ENCODE results near the gene PNPLA6.

Gene PNPLA6

DNA sequence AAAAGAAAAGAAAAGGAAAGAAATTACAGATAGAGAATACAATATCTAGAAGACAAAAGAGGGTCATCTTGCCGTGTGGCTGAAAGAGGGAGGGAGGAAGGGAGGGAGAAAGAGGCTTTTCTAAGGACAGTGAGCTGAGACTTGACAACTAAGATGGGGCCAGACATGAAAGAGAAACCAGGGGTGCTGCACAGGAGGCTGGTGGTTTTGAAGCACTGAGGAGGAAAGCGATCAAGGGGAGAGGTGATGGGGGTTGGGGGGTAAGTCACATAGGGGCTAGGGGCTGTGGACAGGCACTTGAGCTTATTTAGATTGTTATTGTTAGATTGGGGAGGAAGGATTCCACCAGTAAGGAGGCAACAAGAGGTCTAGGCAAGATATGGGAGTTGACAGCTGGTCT lies 17.3 kb downstream of the PNPLA6 start:
- no peak for DNase-seq (ENCODE audit: low read depth in 2 of 2)
- TF ChIP-seq, protein P1, sequence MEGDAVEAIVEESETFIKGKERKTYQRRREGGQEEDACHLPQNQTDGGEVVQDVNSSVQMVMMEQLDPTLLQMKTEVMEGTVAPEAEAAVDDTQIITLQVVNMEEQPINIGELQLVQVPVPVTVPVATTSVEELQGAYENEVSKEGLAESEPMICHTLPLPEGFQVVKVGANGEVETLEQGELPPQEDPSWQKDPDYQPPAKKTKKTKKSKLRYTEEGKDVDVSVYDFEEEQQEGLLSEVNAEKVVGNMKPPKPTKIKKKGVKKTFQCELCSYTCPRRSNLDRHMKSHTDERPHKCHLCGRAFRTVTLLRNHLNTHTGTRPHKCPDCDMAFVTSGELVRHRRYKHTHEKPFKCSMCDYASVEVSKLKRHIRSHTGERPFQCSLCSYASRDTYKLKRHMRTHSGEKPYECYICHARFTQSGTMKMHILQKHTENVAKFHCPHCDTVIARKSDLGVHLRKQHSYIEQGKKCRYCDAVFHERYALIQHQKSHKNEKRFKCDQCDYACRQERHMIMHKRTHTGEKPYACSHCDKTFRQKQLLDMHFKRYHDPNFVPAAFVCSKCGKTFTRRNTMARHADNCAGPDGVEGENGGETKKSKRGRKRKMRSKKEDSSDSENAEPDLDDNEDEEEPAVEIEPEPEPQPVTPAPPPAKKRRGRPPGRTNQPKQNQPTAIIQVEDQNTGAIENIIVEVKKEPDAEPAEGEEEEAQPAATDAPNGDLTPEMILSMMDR (IDR thresholded peaks at IDR 0.05; ENCODE audit: low read depth, low read length) = no peak
- H3K4me3 ChIP-seq (replicated peaks in 1 of 2; ENCODE audit: low read depth in 2 of 2, low read length in 2 of 2) = no peak overlapping the region

DNA sequence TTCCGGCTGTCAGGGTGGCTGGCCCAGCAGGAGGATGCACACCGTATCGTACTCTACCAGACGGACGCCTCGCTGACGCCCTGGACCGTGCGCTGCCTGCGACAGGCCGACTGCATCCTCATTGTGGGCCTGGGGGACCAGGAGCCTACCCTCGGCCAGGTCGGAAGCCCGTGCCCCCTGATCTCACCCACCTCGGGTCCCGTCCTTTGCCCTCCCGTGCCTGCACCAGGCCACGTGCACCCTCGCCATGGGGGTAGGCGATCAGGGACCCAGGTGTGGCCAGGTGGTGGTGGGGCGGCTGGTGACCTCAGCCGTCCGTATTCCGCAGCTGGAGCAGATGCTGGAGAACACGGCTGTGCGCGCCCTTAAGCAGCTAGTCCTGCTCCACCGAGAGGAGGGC lies 19.0 kb downstream of the PNPLA6 start:
- TF ChIP-seq, protein P1 (IDR thresholded peaks at IDR 0.05; ENCODE audit: low read depth, low read length) = no peak
- H3K4me3 ChIP-seq (replicated peaks in 1 of 2; ENCODE audit: low read depth in 2 of 2, low read length in 2 of 2) = no peak overlapping the region
- DNase-seq (ENCODE audit: low read depth in 2 of 2) = no peak

- peak in 1 of 2 donors; percentile 9 for DNase-seq (ENCODE audit: low read depth in 2 of 2)
- TF ChIP-seq, protein P1 (IDR thresholded peaks at IDR 0.05; ENCODE audit: low read depth, low read length) = no peak
- no peak overlapping the region for H3K4me3 ChIP-seq (replicated peaks in 1 of 2; ENCODE audit: low read depth in 2 of 2, low read length in 2 of 2)
Measured at GRCh38 chr19:7554990-7555864, 19.7 kb downstream of the PNPLA6 start.

DNA sequence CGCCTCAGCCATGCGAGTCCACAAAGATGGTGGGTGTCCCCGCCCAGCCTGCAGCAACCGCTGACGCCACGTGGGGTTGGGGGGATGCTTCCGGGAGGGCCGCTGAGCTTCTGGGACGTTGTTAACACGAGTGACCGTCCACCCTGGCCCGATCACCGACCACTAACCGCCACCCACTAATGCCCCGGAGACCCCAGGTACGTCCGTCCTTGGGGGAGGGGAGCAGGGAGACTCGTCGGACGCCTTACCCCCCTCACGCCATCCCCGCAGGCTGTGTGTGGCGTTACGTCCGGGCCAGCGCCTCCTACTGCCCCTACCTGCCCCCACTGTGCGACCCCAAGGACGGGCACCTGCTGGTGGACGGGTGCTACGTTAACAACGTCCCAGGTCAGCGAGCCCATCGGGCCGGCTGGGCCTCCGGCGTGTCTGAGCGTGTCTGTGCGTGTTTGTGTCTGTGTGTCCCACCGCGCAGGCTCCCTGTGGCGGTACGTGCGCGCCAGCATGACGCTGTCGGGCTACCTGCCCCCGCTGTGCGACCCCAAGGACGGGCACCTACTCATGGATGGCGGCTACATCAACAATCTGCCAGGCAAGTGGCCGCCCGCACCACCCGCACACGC lies 21.3 kb downstream of the PNPLA6 start:
- no peak for DNase-seq (ENCODE audit: low read depth in 2 of 2)
- no peak overlapping the region for H3K4me3 ChIP-seq (replicated peaks in 1 of 2; ENCODE audit: low read depth in 2 of 2, low read length in 2 of 2)
- TF ChIP-seq, protein P1 (IDR thresholded peaks at IDR 0.05; ENCODE audit: low read depth, low read length) = no peak

GRCh38 chr19:7558667-7559066 lies 23.1 kb downstream of the PNPLA6 start:
- no peak overlapping the region for H3K4me3 ChIP-seq (replicated peaks in 1 of 2; ENCODE audit: low read depth in 2 of 2, low read length in 2 of 2)
- DNase-seq (ENCODE audit: low read depth in 2 of 2) = no peak
- TF ChIP-seq, protein P1 (IDR thresholded peaks at IDR 0.05; ENCODE audit: low read depth, low read length) = no peak

DNA sequence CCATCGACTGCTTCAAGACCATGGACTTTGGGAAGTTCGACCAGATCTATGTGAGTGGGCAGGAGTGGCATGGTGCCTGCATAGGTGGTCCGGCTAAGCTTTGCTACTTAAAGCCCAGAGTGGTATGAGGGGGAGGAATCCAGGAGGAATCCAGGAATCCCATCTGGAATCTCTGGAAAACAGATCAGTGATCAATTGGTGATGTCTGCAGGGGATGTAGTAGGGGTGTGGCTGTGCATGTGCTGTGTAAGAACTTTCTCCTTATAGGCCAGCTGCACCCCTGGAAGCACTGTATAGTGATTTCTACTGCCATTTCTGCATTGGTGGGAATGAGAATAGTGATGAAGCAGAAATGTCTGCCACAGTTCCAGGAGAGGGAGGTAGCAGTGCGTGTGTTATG lies 23.6 kb downstream of the PNPLA6 start:
- DNase-seq (ENCODE audit: low read depth in 2 of 2) = no peak
- TF ChIP-seq, protein P1 (IDR thresholded peaks at IDR 0.05; ENCODE audit: low read depth, low read length) = no peak

More for the DNA sequence above, 23.6 kb downstream of the PNPLA6 start:
- H3K4me3 ChIP-seq (replicated peaks in 1 of 2; ENCODE audit: low read depth in 2 of 2, low read length in 2 of 2) = no peak overlapping the region
